Stimulated activated naive CD8-positive, alpha-beta T cell treated with anti-CD3 and anti-CD28 coated beads, Interleukin-15, Interleukin-2, amounts not matched to agents 100 ng/mL and 50 ng/mL, for 24 hours (primary cell): Measurements from ENCODE around the gene MIAT.

ENCODE experiments used
- H3K27ac Mint-ChIP-seq: one replicate; pipeline ENCODE4 v1.8.0; 2021; ENCODE audit warnings: mild to moderate bottlenecking, mixed read lengths
- H3K27me3 Mint-ChIP-seq: one replicate; pipeline ENCODE4 v1.8.0; 2021; ENCODE audit warnings: mixed read lengths
- H3K36me3 Mint-ChIP-seq: one replicate; pipeline ENCODE4 v1.8.0; 2021; ENCODE audit warnings: low read depth, mixed read lengths
- H3K4me1 Mint-ChIP-seq: one replicate; pipeline ENCODE4 v1.8.0; 2021; ENCODE audit warnings: low read depth, mixed read lengths
- H3K4me3 Mint-ChIP-seq: one replicate; pipeline ENCODE4 v1.8.0; 2021; ENCODE audit warnings: mild to moderate bottlenecking, mixed read lengths
- H3K9me3 Mint-ChIP-seq: one replicate; pipeline ENCODE4 v1.8.0; 2021; ENCODE audit warnings: mixed read lengths

MIAT gene

DNA sequence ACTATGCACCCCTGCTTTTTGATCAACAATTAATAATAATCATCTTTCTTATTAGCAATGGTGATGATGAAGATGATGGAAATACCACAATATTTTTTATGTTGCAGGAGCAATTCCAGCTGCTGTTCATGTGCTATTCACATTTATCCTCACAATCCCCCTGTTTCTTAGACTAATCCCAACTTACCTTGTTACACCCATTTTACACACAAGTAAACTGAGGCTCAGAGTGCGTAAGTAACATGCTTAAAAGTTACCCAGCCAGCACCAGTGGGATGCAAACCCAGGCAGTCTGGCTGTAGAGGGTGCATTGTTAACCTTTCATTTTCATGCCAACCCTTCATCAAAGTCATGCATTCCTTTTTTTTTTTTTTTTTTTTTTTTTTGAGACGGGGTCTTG is 37.2 kb upstream of the MIAT start:
- no peak overlapping the region for H3K27ac Mint-ChIP-seq
- H3K9me3 Mint-ChIP-seq = peaks cover 5% of the 10 kb centered on the region
- H3K27me3 Mint-ChIP-seq = no peaks in the 10 kb centered on the region
- peaks cover 8% of the 10 kb centered on the region for H3K4me1 Mint-ChIP-seq
- H3K36me3 Mint-ChIP-seq = no peaks in the 10 kb centered on the region
- no peak overlapping the region for H3K4me3 Mint-ChIP-seq

DNA sequence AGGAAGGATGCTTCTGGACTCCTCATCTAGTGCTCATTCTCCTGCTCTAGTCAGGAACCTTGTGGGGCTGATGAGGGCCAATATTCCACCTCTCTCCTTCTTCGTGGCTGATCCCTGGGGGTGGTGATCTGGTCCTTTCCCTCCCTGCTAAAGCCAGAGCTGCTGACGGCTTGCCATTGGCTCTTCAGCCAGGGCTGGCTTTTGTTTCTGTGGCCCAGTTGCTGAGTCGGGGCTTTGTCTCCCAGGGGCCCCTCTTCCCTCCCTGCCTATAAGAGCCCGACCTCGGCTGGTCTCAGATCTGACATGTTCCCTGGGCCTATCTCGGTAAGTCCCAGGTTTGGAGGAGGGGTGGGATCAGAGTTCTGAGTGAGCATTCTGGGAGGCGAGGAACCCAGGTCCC is 35.7 kb upstream of the MIAT start, which contains the start of gene CRYBA4:
Gene CRYBA4 (plus strand): TSS at position 301 of the 400 bp plus-strand sequence. CDS start 634 bp downstream, outside the sequence.
- Mint-ChIP-seq H3K27me3 (no peaks in the 10 kb centered on the region), H3K9me3 (peaks cover 5% of the 10 kb centered on the region), H3K27ac (no peak within 1 kb of the TSS), H3K36me3 (no peaks in the 10 kb centered on the region), H3K4me3 (no peak within 1 kb of the TSS), H3K4me1 (peaks cover 6% of the 10 kb centered on the region)

DNA sequence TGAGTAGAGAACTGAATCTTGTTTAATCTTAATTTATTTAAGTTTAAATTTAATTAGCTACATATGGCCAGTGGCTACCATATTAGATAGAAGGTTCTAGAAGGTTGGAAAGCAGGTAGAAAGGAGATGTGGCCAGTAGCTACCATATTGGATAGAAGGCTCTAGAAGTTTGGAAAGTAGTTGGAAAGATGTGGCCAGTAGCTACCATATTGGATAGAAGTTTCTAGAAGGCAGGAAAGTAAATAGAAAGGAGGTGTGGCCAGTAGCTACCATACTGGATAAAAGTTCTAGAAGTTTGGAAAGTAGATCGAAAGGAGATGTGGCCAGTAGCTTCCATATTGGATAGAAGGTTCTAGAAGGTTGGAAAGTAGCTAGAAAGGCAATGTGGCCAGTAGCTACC is 33.4 kb upstream of the MIAT start:
- H3K27me3 Mint-ChIP-seq = no peaks in the 10 kb centered on the region
- no peak overlapping the region for H3K27ac Mint-ChIP-seq
- H3K4me3 Mint-ChIP-seq = no peak overlapping the region
- H3K4me1 Mint-ChIP-seq = peaks cover 4% of the 10 kb centered on the region
- H3K36me3 Mint-ChIP-seq = no peaks in the 10 kb centered on the region
- H3K9me3 Mint-ChIP-seq = peaks cover 5% of the 10 kb centered on the region

DNA sequence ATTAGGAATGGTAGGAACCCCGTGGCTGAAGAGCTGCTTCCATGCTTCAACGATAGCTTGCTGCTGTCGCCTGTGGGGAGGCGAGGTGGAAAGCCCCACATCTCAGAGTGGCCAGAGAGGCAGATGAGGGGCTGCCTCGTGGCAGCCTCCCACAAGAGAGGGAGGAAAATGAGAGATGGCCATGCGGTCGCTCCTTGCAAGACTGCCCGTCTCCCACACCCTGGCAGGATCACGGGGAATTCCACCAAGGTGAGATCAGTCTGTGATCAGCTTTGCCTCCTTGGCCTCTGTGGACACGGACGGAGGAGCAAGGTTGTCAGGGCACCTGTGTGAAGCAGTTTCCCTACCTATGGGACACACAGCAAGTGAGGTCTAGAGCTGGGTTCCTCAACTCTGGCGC is 32.6 kb upstream of the MIAT start:
- no peaks in the 10 kb centered on the region for H3K27me3 Mint-ChIP-seq
- H3K9me3 Mint-ChIP-seq = peaks cover 5% of the 10 kb centered on the region
- no peak overlapping the region for H3K4me3 Mint-ChIP-seq
- H3K36me3 Mint-ChIP-seq = no peaks in the 10 kb centered on the region
- no peak overlapping the region for H3K27ac Mint-ChIP-seq
- peaks cover 4% of the 10 kb centered on the region for H3K4me1 Mint-ChIP-seq

DNA sequence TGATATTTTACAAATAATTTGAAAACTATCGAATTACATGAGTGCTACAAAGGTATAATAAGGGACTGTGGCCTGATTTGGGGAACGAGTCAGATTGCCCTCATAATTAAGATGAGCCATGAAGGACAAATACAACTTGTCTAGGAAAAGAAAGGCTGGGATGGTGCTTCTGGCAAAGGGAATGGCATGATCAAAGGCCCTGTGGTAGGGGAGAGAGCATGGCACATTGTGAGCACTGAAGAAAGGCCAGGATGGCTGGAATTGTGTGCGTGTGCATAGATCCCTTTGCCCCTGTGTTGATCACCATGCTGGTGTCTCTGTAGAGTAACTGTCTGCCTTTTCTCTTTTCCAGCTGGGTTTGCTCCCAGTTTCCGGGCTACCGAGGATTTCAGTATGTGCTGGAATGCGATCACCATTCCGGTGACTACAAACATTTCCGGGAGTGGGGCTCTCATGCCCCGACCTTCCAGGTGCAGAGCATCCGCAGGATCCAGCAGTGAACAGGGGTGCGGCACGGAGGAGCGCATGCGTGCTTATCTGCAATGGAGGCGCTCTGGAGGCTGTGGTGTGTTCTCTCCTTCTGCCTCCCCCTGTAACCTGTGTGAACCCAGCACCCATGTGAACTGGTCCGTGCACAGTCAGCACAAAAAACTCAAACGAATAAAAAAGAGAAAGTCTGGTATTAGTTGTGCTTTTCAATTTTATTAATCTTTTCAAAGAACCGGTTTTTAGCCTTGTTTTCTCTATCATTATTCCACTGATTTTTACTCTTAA is 27.2 kb upstream of the MIAT start:
- Mint-ChIP-seq H3K4me3 (no peak overlapping the region), H3K9me3 (no peaks in the 10 kb centered on the region), H3K27ac (no peak overlapping the region), H3K4me1 (peaks cover 7% of the 10 kb centered on the region), H3K36me3 (no peaks in the 10 kb centered on the region), H3K27me3 (no peaks in the 10 kb centered on the region)

DNA sequence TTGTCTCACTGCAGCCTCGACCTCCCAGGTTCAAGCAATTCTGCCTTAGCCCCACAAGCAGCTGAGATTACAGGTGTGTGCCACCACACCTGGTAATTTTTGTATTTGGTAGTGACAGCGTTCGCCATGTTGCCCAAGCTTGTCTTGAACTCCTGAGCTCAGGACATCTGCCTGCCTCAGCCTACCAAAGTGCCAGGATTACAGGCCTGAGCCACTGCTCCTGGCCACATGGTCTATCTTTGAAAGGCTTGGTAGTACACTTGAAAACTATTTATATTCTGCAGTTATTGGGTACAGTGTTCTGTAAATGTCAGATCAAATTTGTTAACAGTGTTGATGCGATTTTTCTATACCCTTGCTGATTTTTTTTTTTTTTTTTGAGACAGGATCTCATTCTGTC is 26.1 kb upstream of the MIAT start:
- Mint-ChIP-seq H3K27ac (no peak overlapping the region), H3K27me3 (no peaks in the 10 kb centered on the region), H3K9me3 (no peaks in the 10 kb centered on the region), H3K4me1 (peaks cover 7% of the 10 kb centered on the region), H3K36me3 (no peaks in the 10 kb centered on the region), H3K4me3 (no peak overlapping the region)

DNA sequence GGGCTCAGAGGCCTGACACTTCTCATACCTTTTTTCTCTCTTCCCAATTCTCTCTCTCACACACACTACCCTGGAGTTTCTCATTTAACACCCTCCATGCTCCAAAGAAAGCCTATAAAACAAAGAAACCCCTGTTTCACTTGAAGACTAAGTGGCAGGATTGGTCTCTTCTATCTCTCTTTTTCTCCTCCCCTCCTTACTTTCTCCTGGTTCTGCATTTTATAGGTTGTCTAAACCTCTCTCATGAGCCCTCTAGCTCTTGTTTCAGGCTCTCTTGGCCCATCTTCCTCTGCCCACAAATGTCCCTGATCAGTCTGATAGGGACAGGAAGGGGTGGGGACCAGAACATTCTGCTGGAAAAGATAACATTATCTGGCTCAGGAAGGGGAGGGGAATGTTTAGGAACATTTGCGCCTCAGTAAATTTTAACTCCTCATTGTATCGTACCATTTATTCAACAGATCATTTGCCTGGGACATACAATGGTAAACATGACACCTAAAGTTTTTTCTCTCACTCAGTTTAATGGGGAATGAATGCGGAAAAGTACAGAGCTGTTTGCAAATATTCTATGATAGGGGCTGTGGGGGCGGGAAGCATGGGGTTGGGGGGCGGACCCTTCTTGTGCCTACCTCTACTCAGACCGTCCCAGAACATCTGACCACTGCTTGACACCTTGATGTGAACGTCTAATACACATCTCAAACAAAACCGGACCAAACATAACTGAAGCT is 24.8 kb upstream of the MIAT start:
- no peaks in the 10 kb centered on the region for H3K36me3 Mint-ChIP-seq
- peaks cover 4% of the 10 kb centered on the region for H3K4me1 Mint-ChIP-seq

DNA sequence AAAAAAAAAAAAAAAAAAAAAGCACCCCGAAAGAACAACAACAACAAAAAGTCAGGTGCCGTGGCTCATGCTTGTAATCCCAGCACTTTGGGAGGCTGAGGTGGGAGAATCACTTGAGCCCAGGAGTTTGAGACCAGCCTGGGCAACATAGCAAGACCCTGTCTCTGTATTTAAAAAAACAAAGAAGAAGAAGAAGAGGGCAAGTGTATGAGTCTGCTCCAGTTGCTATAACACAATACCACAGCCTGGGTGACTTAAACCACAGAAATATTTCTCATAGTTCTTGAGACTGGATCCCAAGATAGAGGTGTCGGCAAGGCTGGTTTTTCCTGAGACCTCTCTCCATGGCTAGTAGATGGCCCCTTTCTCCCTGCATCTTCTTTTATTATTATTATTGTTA is 23.2 kb upstream of the MIAT start:
- Mint-ChIP-seq H3K9me3 (no peaks in the 10 kb centered on the region), H3K4me3 (no peak overlapping the region), H3K27me3 (no peaks in the 10 kb centered on the region), H3K36me3 (no peaks in the 10 kb centered on the region), H3K4me1 (peaks cover 3% of the 10 kb centered on the region), H3K27ac (no peak overlapping the region)

More for the DNA sequence above, 24.8 kb upstream of the MIAT start:
- H3K27ac Mint-ChIP-seq = no peak overlapping the region
- no peaks in the 10 kb centered on the region for H3K27me3 Mint-ChIP-seq
- no peak overlapping the region for H3K4me3 Mint-ChIP-seq
- H3K9me3 Mint-ChIP-seq = no peaks in the 10 kb centered on the region

DNA sequence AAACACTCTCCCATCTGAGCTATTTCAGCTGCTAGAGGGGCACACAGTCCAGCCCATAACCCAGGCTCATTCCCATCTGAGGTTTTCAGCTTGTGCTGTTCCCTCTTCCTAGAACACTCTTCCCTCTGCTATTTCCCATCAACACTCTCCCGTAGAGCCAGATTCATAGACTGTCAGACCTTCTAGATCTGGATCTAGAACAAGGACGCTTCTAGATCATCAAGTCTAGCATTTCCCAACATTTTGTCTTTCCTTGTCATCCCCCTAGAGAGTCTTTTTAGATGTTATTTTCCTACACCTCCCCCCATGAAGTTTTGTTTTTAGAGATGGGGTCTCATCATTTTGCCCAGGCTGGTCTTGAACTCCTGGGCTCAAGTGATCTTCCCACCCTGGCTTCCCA is 22.3 kb upstream of the MIAT start:
- no peaks in the 10 kb centered on the region for H3K27me3 Mint-ChIP-seq
- no peaks in the 10 kb centered on the region for H3K36me3 Mint-ChIP-seq
- H3K9me3 Mint-ChIP-seq = no peaks in the 10 kb centered on the region
- H3K4me1 Mint-ChIP-seq = peaks cover 7% of the 10 kb centered on the region
- H3K4me3 Mint-ChIP-seq = no peak overlapping the region
- H3K27ac Mint-ChIP-seq = no peak overlapping the region

DNA sequence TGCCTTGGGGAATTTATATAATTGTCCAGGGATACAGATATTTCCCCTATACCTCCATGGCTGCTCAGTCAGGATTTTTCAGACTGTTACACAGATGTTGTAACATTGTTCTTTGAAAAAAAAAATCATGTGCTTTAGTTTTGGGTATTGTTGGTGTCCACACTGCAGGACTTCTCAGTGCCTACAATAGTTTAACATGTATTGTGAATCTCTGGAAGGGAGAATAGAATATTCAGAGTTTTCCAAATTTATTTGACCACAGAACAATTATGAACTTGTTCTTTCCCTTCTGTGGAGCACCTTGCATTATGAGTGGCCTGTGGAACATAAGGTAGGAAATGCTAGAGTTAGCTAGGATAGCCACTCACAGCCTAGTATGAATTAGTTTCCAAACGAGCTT is 21.1 kb upstream of the MIAT start:
- no peak overlapping the region for H3K27ac Mint-ChIP-seq

DNA sequence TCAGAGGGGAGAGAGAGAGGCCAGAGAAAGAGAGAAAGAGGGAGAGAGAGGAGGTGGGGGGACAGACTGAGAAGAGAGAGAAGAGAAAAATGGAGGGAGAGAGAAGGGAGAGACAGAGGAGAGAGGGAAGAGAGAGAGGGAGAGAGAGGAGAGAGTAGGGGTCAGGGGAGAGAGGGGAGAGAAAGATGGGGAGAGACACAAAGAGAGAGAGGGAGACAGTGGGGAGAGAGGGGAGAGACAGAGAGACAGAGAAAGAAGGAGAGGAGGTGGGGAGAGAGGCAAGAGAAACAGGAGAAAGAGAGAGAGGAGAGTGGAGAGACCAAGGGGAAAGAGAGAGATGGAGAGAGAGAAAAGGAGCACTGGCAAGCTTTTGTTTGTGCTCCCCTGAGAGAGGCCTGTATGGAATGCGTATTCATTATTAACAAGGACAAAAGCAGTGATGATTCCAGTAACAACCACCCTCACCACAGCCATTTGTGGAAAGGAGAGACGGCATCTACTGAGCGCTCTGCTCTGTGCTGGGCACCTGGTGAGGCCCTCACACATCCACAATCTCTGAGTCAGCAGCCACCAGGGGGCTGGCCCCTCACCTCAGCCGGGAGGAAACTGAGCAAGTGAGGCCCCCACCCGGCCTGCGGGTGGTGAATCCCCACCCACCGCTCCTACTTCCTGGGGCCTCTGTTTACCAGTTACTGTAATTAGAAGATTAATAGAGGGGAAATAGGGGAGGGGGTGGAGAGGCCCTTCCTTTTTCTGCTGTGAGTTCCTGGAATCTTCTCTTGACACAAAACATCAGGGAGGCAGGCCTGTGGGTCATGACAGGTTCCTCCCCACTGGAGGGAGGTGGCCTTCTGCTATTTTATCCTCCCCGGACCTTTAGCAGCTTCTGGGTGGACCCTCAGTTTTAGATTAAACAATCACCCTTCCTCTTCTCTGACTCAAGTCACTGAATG is 14.6 kb upstream of the MIAT start:
- Mint-ChIP-seq H3K9me3 (no peaks in the 10 kb centered on the region), H3K27ac (peak overlapping the region; percentile 96), H3K27me3 (no peaks in the 10 kb centered on the region), H3K36me3 (no peaks in the 10 kb centered on the region), H3K4me3 (peak overlapping the region; percentile 73), H3K4me1 (peaks cover 73% of the 10 kb centered on the region)

More for the DNA sequence above, 21.1 kb upstream of the MIAT start:
- Mint-ChIP-seq H3K9me3 (no peaks in the 10 kb centered on the region), H3K4me1 (peaks cover 16% of the 10 kb centered on the region), H3K27me3 (no peaks in the 10 kb centered on the region), H3K4me3 (no peak overlapping the region), H3K36me3 (no peaks in the 10 kb centered on the region)

DNA sequence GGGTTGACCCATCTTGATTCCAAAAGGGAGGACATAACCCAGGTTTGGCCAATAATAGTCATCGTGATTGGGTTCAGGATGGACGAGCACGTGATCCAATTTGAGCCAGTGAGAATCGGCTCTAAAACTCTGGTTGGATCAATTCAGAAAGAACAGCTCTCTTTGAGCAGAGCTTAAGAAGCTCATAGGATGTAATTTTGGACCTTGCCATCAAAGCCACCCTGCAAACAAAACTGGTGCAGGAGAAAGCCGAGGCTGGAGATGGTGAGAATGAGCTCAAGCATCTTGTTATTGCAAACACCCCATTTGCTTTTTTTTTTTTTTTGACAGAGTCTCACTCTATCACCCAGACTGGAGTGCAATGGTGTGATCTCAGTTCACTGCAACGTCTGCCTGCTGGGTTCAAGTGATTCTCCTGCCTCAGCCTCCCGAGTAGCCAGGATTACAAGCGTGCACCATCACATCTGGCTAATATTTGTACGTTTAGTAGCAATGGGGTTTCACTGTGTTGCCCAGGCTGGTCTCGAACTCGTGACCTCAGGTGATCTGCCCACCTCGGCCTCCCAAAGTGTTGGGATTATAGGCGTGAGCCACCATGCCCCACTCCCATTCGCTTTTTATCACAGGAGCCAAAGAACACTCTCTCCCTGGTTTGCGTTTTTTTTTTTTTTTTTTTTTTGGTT is 13.8 kb upstream of the MIAT start:
- Mint-ChIP-seq H3K9me3 (no peaks in the 10 kb centered on the region), H3K4me3 (peak overlapping the region; percentile 73), H3K27ac (peak overlapping the region; percentile 96), H3K27me3 (no peaks in the 10 kb centered on the region), H3K36me3 (no peaks in the 10 kb centered on the region), H3K4me1 (peaks cover 81% of the 10 kb centered on the region)

DNA sequence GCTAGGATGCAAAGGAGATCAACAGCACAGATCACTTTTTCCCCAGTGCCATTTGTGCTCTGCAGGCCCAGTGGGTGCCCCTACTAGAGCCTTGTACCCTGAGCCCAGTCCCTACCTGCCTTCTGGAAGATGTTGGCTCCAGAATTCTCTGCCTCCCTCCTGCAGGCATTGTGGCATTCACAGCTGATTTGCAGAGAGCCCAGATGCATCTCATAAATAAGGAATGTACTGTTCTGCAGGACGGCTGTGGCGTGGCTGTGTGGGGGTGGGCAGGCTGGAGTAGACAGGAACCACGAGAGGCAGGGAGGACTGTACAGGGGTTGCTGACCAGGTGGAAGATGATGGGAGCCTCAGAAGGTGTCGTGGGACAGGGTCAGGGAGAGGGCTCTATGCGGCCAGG is 11.2 kb upstream of the MIAT start:
- Mint-ChIP-seq H3K4me3 (no peak overlapping the region), H3K9me3 (no peaks in the 10 kb centered on the region), H3K27me3 (no peaks in the 10 kb centered on the region), H3K36me3 (no peaks in the 10 kb centered on the region), H3K27ac (no peak overlapping the region), H3K4me1 (peaks cover 86% of the 10 kb centered on the region)

DNA sequence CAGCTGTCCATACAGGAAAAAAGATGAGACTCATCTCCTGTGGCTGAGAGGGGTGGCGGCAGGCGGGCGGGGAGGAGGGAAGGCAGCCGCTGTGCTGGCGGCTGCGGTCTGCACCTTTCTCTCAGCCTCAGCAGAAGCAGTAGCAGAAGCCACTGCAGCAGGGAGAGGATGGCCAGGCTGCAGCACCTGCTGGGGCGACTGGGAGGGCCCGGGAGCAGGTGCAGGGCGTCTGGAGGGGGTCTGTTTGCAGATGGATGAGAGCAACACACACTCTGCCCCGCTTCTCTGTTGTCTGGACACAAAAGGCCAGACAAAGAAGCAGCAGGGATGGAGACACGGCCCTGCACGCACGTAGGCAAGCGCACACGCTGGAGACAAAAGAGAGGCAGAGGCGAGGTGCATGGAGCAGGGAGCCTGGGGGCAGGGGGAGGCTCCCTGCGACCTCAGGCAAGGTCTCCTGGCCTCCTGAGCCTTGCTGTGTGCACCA is 9.3 kb upstream of the MIAT start:
- no peaks in the 10 kb centered on the region for H3K9me3 Mint-ChIP-seq
- H3K36me3 Mint-ChIP-seq = no peaks in the 10 kb centered on the region
- peak overlapping the region; percentile 23 for H3K4me3 Mint-ChIP-seq
- peak overlapping the region; percentile 46 for H3K27ac Mint-ChIP-seq
- no peaks in the 10 kb centered on the region for H3K27me3 Mint-ChIP-seq
- peaks cover 72% of the 10 kb centered on the region for H3K4me1 Mint-ChIP-seq
